ENCODE results near the gene CACNA2D3.

DNA sequence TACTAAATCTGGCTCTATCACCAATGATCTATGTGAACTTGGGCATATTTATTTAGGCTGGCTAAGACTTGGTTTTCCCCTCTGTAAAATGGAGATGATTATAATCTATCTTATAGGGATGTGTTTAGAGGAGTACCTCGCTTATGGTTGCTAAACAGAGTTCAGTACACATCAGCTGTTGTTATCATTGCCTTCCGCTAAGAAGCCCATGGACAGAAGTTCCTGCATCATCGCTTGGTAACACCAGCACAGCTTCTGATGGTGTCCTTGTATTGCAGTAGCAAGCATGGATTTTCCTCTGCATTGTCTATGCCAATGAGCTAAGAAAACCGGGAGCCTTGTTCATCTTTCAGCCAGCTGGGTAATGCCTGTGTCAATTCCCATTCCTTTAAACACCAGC, 878.6 kb downstream of the CACNA2D3 start:
- TF ChIP-seq EZH2 (IDR thresholded peaks at IDR 0.05; ENCODE audit: insufficient read depth, poor library complexity, severe bottlenecking) (no peak), EZH2phosphoT487 (IDR thresholded peaks at IDR 0.05; ENCODE audit: insufficient read depth, low read depth) (no peak)
